H7 (cell line): ENCODE data around the gene ALMS1. TPM values are rescaled to one million over a fixed set of nuclear protein-coding genes. Genes with fewer than 3 reads are reported as not detected.
"Not testable (repeated sequence)": the region's sequence is repeated elsewhere in the genome, so short reads cannot be mapped to it uniquely, and the experiment has no call there.

Source experiments
- DNase-seq: peaks from one replicate; pipeline ENCODE4 v3.0.0; 2012
- H3K27me3 ChIP-seq: 2 replicates; pipeline ENCODE4 v1.6.0; 2011; ENCODE audit warnings: mild to moderate bottlenecking, low read length; ENCODE audit not compliant: control insufficient read depth, insufficient read depth
- H3K36me3 ChIP-seq: replicated peaks from 2 replicates; pipeline ENCODE4 v1.5.1; 2011; ENCODE audit warnings: low read length; ENCODE audit not compliant: control insufficient read depth, insufficient read depth
- H3K4me3 ChIP-seq: 2 replicates; pipeline ENCODE4 v1.5.1; 2011; ENCODE audit warnings: low read depth, mild to moderate bottlenecking, control low read depth, low read length, moderate library complexity; ENCODE audit not compliant: insufficient read depth
- total RNA-seq: library from RNA; depleted of rRNA; stranded (reverse); fragments of >200 nt; shearing (Covaris generic); gene quantifications from 2 replicates; pipeline ENCODE4 v1.2.3, GENCODE V29; 2014

Gene ALMS1
- total RNA-seq, 1 experiment from 2014 or later: 29.7 TPM

- H3K36me3 ChIP-seq: no peaks in the 10 kb centered on the region
These were observed 50.4 kb downstream of the ALMS1 start for GRCh38 chr2:73436019-73436418.

GRCh38 chr2:73444202-73444601 is 58.6 kb downstream of the ALMS1 start:
- peaks cover 8% of the 10 kb centered on the region for H3K36me3 ChIP-seq
- no peak for DNase-seq
- no peaks in the 10 kb centered on the region for H3K27me3 ChIP-seq
- H3K4me3 ChIP-seq: no peak overlapping the region

More at GRCh38 chr2:73436019-73436418, 50.4 kb downstream of the ALMS1 start:
- no peak for DNase-seq
- Histone ChIP-seq H3K4me3 (no peak overlapping the region), H3K27me3 (no peaks in the 10 kb centered on the region)

- H3K36me3 ChIP-seq: peaks cover 17% of the 10 kb centered on the region
- DNase-seq: no peak
- H3K4me3 ChIP-seq: no peak overlapping the region
- no peaks in the 10 kb centered on the region for H3K27me3 ChIP-seq
These were observed 63.2 kb downstream of the ALMS1 start for GRCh38 chr2:73448856-73449255.

- Histone ChIP-seq H3K36me3 (peaks cover 17% of the 10 kb centered on the region), H3K27me3 (no peaks in the 10 kb centered on the region), H3K4me3 (no peak overlapping the region)
- DNase-seq: no peak
These were observed 63.8 kb downstream of the ALMS1 start for GRCh38 chr2:73449404-73449803.

- no peak overlapping the region for H3K4me3 ChIP-seq
- DNase-seq: no peak
- H3K36me3 ChIP-seq: peaks cover 18% of the 10 kb centered on the region
- H3K27me3 ChIP-seq: no peaks in the 10 kb centered on the region
These were observed 65.8 kb downstream of the ALMS1 start for GRCh38 chr2:73451263-73451972.

- H3K4me3 ChIP-seq: no peak overlapping the region
- H3K36me3 ChIP-seq: peaks cover 4% of the 10 kb centered on the region; the same call in 1 of the 2 replicates
- H3K27me3 ChIP-seq: no peaks in the 10 kb centered on the region
- DNase-seq: no peak
These were observed 72.3 kb downstream of the ALMS1 start for GRCh38 chr2:73457982-73458381.

GRCh38 chr2:73462388-73462787 is 76.8 kb downstream of the ALMS1 start:
- not testable (repeated sequence) for H3K4me3 ChIP-seq, H3K36me3 ChIP-seq, DNase-seq, H3K27me3 ChIP-seq

GRCh38 chr2:73468376-73468775 is 82.7 kb downstream of the ALMS1 start:
- no peaks in the 10 kb centered on the region for H3K27me3 ChIP-seq
- H3K4me3 ChIP-seq: no peak overlapping the region
- no peaks in the 10 kb centered on the region for H3K36me3 ChIP-seq
- DNase-seq: no peak

GRCh38 chr2:73483874-73484273 is 98.2 kb downstream of the ALMS1 start:
- H3K27me3 ChIP-seq, H3K36me3 ChIP-seq, DNase-seq, H3K4me3 ChIP-seq: not testable (repeated sequence)

GRCh38 chr2:73487112-73487657 is 101.5 kb downstream of the ALMS1 start:
- no peak for DNase-seq
- H3K36me3 ChIP-seq: peaks cover 6% of the 10 kb centered on the region
- no peaks in the 10 kb centered on the region for H3K27me3 ChIP-seq
- H3K4me3 ChIP-seq: no peak overlapping the region

GRCh38 chr2:73488079-73488478 is 102.4 kb downstream of the ALMS1 start:
- Histone ChIP-seq H3K4me3 (no peak overlapping the region), H3K27me3 (no peaks in the 10 kb centered on the region), H3K36me3 (peaks cover 6% of the 10 kb centered on the region)
- no peak for DNase-seq

GRCh38 chr2:73489053-73489452 is 103.4 kb downstream of the ALMS1 start:
- no peaks in the 10 kb centered on the region for H3K27me3 ChIP-seq
- DNase-seq: no peak

GRCh38 chr2:73494031-73494430 is 108.4 kb downstream of the ALMS1 start:
- Histone ChIP-seq H3K36me3 (peaks cover 4% of the 10 kb centered on the region), H3K4me3 (no peak overlapping the region), H3K27me3 (no peaks in the 10 kb centered on the region)
- DNase-seq: no peak

More at GRCh38 chr2:73489053-73489452, 103.4 kb downstream of the ALMS1 start:
- peaks cover 6% of the 10 kb centered on the region for H3K36me3 ChIP-seq
- H3K4me3 ChIP-seq: no peak overlapping the region

- no peak for DNase-seq
- H3K27me3 ChIP-seq: no peaks in the 10 kb centered on the region
- H3K36me3 ChIP-seq: no peaks in the 10 kb centered on the region
- no peak overlapping the region for H3K4me3 ChIP-seq
These were observed 118.4 kb downstream of the ALMS1 start for GRCh38 chr2:73503992-73504570.

- not testable (repeated sequence) for H3K27me3 ChIP-seq, H3K4me3 ChIP-seq, DNase-seq, H3K36me3 ChIP-seq
These were observed 119.2 kb downstream of the ALMS1 start for GRCh38 chr2:73504850-73505249.
